ENCODE measurements around the gene MYMX.

Gene MYMX

DNA sequence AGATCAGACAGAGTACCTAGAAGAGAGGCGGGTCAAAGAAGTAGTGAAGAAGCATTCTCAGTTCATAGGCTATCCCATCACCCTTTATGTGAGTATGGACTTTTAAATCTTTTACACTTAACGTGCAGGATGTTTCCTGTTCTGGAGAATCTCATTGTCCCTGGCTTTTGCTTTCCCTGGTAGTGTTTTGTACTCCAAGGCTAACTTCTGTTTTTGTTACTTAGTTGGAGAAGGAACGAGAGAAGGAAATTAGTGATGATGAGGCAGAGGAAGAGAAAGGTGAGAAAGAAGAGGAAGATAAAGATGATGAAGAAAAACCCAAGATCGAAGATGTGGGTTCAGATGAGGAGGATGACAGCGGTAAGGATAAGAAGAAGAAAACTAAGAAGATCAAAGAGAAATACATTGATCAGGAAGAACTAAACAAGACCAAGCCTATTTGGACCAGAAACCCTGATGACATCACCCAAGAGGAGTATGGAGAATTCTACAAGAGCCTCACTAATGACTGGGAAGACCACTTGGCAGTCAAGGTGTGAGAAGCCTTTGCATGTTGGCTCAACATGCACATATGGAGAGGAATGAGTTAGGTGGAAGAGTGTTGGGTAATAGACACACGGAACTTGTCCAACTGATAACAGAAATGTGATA, 33.5 kb downstream of the MYMX start:
- H3K27ac ChIP-seq: no peak overlapping the region
- TF ChIP-seq, protein P1, sequence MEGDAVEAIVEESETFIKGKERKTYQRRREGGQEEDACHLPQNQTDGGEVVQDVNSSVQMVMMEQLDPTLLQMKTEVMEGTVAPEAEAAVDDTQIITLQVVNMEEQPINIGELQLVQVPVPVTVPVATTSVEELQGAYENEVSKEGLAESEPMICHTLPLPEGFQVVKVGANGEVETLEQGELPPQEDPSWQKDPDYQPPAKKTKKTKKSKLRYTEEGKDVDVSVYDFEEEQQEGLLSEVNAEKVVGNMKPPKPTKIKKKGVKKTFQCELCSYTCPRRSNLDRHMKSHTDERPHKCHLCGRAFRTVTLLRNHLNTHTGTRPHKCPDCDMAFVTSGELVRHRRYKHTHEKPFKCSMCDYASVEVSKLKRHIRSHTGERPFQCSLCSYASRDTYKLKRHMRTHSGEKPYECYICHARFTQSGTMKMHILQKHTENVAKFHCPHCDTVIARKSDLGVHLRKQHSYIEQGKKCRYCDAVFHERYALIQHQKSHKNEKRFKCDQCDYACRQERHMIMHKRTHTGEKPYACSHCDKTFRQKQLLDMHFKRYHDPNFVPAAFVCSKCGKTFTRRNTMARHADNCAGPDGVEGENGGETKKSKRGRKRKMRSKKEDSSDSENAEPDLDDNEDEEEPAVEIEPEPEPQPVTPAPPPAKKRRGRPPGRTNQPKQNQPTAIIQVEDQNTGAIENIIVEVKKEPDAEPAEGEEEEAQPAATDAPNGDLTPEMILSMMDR (conservative IDR thresholded peaks at IDR 0.05): no peak
- no peak for TF ChIP-seq ZFX (IDR thresholded peaks at IDR 0.05)

DNA sequence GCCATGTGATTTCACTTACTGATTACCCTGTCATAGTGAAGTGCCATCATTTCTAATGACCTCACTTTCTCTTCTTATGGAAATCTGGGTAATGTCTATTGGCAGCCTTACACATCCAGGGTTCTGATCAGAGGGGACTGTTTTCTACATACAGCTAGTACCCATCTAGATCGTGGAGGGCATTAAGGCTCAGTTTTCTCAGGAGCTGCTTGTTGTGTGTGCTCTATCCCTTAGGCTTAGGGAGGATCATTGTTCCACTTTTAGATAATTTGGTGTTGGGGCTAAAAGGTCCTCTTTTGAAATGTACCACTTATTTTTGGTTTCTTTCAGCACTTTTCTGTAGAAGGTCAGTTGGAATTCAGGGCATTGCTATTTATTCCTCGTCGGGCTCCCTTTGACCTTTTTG, 34.0 kb downstream of the MYMX start:
- H3K27ac ChIP-seq: no peak overlapping the region
- TF ChIP-seq, protein P1 (conservative IDR thresholded peaks at IDR 0.05): no peak
- TF ChIP-seq ZFX (IDR thresholded peaks at IDR 0.05): no peak

DNA sequence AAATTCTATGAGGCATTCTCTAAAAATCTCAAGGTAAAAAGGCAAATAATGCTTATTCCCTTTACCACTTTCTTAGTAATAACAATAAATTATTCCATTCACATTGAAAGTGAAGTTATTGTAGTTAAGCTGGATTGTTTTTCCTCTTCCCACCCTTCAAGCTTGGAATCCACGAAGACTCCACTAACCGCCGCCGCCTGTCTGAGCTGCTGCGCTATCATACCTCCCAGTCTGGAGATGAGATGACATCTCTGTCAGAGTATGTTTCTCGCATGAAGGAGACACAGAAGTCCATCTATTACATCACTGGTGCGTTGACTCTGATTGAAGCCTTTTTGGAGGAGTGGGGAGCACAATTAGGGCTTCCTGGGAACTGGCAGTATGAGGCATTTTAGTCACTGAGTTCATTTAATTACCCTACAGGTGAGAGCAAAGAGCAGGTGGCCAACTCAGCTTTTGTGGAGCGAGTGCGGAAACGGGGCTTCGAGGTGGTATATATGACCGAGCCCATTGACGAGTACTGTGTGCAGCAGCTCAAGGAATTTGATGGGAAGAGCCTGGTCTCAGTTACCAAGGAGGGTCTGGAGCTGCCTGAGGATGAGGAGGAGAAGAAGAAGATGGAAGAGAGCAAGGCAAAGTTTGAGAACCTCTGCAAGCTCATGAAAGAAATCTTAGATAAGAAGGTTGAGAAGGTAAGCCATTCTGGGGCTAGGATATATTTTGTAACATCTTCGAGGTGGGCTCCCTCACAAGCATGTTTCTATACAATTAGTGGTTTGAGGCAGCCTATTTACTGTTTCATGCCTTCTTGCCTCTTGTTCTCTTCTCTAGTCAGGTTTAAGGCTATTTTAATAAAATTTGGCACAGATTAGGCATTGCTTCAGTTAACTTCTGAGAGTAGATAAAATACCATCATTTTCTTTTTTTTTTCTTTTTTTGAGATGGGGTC, 35.1 kb downstream of the MYMX start:
- TF ChIP-seq, protein P1 (conservative IDR thresholded peaks at IDR 0.05): no peak
- TF ChIP-seq ZFX (IDR thresholded peaks at IDR 0.05): no peak
- no peak overlapping the region for H3K27ac ChIP-seq

DNA sequence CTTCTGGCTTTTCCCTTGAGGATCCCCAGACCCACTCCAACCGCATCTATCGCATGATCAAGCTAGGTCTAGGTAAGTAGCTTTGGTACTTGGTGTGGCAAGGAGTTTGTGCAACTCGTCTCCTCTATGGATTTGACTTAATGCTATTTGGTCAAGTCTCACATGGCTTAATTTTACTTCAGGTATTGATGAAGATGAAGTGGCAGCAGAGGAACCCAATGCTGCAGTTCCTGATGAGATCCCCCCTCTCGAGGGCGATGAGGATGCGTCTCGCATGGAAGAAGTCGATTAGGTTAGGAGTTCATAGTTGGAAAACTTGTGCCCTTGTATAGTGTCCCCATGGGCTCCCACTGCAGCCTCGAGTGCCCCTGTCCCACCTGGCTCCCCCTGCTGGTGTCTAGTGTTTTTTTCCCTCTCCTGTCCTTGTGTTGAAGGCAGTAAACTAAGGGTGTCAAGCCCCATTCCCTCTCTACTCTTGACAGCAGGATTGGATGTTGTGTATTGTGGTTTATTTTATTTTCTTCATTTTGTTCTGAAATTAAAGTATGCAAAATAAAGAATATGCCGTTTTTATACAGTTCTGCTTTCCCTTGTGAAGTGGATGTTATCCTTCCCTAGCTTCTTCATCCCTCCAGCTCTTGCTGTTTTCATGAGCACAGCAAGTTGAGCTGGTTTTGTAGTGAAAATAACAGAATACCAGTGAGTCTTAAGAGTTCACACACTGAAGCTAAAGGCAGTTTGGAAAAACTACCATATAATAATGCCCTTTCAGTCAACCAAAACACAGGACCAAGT, 36.8 kb downstream of the MYMX start:
- no peak for TF ChIP-seq ZFX (IDR thresholded peaks at IDR 0.05)
- TF ChIP-seq, protein P1 (conservative IDR thresholded peaks at IDR 0.05): peak; percentile 80
- no peak overlapping the region for H3K27ac ChIP-seq

DNA sequence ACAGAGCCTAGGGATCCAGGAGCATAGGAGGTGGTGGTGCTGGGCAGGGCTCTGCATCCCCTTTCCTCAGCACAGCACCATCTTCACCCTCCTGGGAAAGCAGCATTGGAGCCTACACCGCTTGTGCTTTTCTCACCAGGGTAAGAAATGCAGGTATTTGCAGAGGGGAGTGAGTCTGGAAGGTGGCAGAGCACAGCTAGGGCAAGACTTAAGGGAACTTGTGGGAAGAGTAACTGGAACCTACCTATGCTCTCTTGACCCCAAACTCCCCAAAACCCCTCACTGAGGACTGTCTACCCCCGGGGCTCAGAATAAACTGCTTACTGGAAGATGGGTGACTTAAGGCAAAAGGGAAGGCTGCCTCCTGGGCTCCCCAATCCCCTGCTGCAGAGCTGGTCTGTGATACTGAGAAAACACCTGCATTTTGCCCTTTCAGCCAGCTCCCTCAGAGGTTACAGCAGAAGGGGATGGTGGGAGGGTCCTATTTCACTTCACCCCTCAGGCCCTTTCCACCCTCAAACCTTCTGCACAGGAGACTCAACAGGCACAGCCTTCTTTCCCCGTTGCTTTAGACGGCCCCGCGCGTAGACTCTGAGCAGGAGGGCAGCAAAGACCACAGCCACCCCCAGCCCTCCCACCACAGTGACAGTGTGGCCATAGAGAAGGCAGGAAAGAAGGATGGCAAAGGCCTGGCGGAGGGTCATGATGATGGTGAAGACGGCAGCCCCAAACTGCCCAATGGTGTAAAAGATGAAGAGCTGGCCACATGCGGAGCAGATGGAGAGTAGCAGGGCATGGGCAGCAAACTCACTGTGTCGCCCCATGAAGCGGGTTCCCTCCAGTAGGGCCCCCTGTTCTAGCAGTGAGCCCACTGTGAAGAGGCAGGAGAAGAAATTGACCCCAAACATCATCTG, 37.7 kb downstream of the MYMX start:
- no peak for TF ChIP-seq ZFX (IDR thresholded peaks at IDR 0.05)
- TF ChIP-seq, protein P1 (conservative IDR thresholded peaks at IDR 0.05): no peak
- no peak overlapping the region for H3K27ac ChIP-seq

DNA sequence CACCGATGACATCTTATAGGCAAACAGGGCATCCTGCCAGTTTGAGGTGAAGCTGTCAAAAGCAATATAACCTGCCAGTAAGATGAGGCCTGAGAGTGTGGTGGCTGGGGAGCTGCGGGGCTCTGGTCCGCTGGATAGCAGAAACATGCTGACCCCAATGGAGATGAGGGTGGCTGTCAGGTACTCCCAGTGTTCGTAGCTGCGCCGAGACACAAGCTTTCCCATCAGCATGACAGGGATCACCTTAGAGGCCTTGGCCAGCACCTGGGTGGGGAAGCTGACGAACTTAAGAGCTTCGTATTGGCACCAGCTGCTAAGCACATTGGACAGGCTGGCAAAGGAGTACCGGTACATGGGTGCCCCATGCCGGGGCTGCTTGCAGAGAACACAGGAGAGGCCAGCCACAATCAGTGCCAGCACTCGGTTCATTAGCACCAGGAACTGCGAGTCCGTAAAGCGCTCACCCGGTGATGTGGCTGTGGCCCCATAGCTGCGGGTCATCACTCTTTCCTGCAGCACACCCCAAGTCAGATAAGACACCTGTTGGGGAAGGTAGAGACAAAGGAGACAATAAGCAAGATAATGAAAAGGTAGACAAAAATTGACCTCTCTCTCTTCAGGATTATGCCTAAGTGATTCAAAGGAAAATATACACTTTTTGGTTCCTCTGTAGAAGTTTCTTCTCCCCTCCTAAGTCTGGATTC, 38.5 kb downstream of the MYMX start:
- H3K27ac ChIP-seq: peak overlapping the region; percentile 97; the same call in 1 of the 2 replicates
- TF ChIP-seq, protein P1 (conservative IDR thresholded peaks at IDR 0.05): no peak
- TF ChIP-seq ZFX (IDR thresholded peaks at IDR 0.05): no peak

Data from C4-2B (cell line).